ENCODE data around the gene CELSR2.

Gene CELSR2

GRCh38 chr1:109265741-109266330 lies 16.5 kb downstream of the CELSR2 start:
- no peak for DNase-seq

- no peak for DNase-seq
Measured at GRCh38 chr1:109266965-109267364, 17.6 kb downstream of the CELSR2 start.

GRCh38 chr1:109267743-109268300 lies 18.5 kb downstream of the CELSR2 start:
- no peak for DNase-seq

- DNase-seq = no peak
Measured at GRCh38 chr1:109268431-109269211, 19.3 kb downstream of the CELSR2 start.

- no peak for DNase-seq
Measured at GRCh38 chr1:109269212-109269980, 20.1 kb downstream of the CELSR2 start.

GRCh38 chr1:109269981-109270622 lies 20.8 kb downstream of the CELSR2 start:
- no peak for DNase-seq

- DNase-seq = no peak
Measured at GRCh38 chr1:109270623-109271317, 21.4 kb downstream of the CELSR2 start.

- no peak for DNase-seq
Measured at GRCh38 chr1:109271458-109271857, 22.1 kb downstream of the CELSR2 start.

- DNase-seq = no peak
Measured at GRCh38 chr1:109272021-109272799, 22.9 kb downstream of the CELSR2 start.

GRCh38 chr1:109272831-109273547 lies 23.6 kb downstream of the CELSR2 start:
- no peak for DNase-seq

GRCh38 chr1:109273570-109274288 lies 24.4 kb downstream of the CELSR2 start:
- DNase-seq = no peak

- peak; percentile 9 for DNase-seq
Measured at GRCh38 chr1:109274533-109275476, 25.5 kb downstream of the CELSR2 start.

- no peak for DNase-seq
Measured at GRCh38 chr1:109275706-109276345, 26.5 kb downstream of the CELSR2 start.

GRCh38 chr1:109277434-109278204 lies 28.3 kb downstream of the CELSR2 start:
- DNase-seq = peak; percentile 33

GRCh38 chr1:109279615-109280278 lies 30.4 kb downstream of the CELSR2 start:
- DNase-seq = no peak

- DNase-seq = no peak
Measured at GRCh38 chr1:109280862-109281261, 31.5 kb downstream of the CELSR2 start.
